SK-N-SH (cell line): Measurements from ENCODE around the gene MDK.
"Not testable (repeated sequence)": the region's sequence is repeated elsewhere in the genome, so short reads cannot be mapped to it uniquely, and the experiment has no call there.

Source experiments
- CTCF ChIP-seq: fragments of 200-600 bp; sonication (generic); IDR thresholded peaks from 2 replicates; pipeline ENCODE4 v1.6.1; 2017; ENCODE audit warnings: antibody characterized with exemption, mild to moderate bottlenecking, moderate library complexity
- EZH2phosphoT487 ChIP-seq: fragments of 200-600 bp; sonication (generic); IDR thresholded peaks from 2 replicates; pipeline ENCODE4 v1.6.1; 2017; ENCODE audit warnings: low read depth, mixed run types, mild to moderate bottlenecking, antibody characterized with exemption, moderate library complexity, borderline replicate concordance
- GABPA ChIP-seq: IDR thresholded peaks from 2 replicates; pipeline ENCODE4 v1.4.0; 2012; ENCODE audit warnings: low read depth, mild to moderate bottlenecking
- JUND ChIP-seq: IDR thresholded peaks from 2 replicates; pipeline ENCODE4 v1.4.0; 2012
- NFIC ChIP-seq: IDR thresholded peaks from 2 replicates; pipeline ENCODE4 v1.4.0; 2012; ENCODE audit warnings: borderline replicate concordance
- PBX3 ChIP-seq: IDR thresholded peaks from 2 replicates; pipeline ENCODE4; 2012
- USF2 ChIP-seq: fragments of 150-350 bp; IDR thresholded peaks from 2 replicates; pipeline ENCODE4 v1.6.1; 2017; ENCODE audit warnings: antibody characterized with exemption, low read length, low read depth, borderline replicate concordance

- not testable (repeated sequence) for TF ChIP-seq CTCF, PBX3, EZH2phosphoT487, USF2, NFIC, GABPA, JUND
These were observed 9.0 kb upstream of the MDK start for GRCh38 chr11:46372501-46372900.
